Measurements from ENCODE around the gene NLRP7.
"Not testable (repeated sequence)": the region's sequence is repeated elsewhere in the genome, so short reads cannot be mapped to it uniquely, and the experiment has no call there.

The NLRP7 gene

DNA sequence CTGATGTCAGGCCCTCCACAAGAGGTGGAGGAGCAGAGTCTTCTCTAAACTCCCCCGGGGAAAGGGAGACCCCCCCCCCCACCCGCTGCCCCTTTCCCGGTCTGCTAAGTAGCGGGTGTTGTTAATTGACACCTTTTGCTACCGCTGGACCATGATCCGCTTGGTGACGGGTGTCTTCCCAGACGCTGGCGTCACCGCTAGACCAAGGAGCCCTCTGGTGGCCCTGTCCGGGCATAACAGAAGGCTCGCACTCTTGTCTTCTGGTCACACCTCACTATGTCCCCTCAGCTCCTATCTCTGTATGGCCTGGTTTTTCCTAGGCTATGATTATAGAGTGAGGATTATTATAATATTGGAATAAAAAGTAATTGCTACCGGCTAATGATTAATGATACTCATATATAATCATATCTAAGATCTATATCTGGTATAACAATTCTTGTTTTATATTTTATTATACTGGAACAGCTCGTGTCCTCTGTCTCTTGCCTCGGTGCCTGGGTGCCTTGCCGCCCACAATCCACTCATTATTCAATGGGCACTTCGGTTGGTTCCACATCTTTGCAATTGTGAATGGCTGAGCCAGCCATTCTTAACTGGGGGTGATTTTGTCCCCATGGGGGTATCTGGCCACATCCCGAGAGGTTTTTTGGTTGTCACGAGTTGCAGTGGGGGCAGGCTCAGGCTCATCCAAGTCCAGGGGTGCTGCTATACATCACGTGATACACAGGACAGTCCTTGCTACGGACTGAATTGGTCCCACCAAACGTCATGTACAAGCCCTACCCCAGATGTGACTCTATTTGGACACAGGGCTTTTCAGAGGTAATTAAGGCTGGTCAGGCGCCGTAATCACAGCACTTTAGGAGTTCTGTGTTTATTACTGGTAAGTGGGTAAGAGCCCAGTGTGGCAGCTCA is 27.4 kb downstream of the NLRP7 start:
- not testable (repeated sequence) for DNase-seq (ENCODE audit: low spot score)

DNA sequence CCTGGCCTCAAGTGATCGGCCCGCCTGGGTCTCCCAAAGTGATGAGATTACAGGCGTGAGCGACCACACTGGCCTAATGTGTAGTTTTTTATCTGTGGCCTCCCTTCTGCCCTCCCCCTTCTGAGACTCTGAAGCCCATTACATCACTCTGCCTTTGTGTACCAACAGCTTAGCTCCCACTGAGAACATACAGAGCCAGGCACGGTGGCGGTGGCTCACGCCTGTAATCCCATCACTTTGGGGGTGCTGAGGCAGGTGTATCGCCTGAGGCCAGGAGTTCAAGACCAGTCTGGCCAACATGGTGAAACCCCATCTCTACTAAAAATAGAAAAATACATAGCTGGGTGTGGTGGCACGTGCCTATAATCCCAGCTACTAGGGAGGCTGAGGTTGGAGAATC is 28.8 kb downstream of the NLRP7 start:
- DNase-seq (ENCODE audit: low spot score), result no peak

DNA sequence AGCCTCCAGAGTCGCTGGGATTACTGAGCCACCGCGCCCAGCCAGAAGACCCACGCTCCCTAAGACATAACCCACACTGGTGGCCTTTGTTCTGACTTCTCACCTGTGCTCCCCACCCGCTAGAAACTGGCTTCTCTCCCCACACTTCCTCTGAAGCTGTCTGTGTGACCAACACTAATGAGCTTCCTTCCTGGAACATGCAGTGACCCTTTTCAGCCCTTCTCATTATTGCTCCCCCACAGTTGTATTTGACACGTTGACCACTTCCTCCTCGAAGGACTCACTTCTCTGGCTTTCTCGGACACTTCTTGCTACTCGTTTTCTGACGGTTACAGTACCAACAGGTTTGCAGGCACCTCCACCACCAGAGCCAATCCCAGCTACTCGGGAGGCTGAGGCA is 30.5 kb downstream of the NLRP7 start:
- no peak for DNase-seq (ENCODE audit: low spot score)

DNA sequence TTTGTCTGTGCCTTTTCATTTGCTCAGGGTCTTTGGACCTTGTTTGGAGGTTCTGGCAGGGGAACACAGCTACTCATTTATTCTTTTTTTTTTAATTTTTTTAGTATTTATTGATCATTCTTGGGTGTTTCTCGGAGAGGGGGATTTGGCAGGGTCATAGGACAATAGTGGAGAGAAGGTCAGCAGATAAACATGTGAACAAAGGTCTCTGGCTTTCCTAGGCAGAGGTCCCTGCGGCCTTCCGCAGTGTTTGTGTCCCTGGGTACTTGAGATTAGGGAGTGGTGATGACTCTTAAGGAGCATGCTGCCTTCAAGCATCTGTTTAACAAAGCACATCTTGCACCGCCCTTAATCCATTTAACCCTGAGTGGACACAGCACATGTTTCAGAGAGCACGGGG is 39.4 kb downstream of the NLRP7 start:
- not testable (repeated sequence) for DNase-seq (ENCODE audit: low spot score)

DNA sequence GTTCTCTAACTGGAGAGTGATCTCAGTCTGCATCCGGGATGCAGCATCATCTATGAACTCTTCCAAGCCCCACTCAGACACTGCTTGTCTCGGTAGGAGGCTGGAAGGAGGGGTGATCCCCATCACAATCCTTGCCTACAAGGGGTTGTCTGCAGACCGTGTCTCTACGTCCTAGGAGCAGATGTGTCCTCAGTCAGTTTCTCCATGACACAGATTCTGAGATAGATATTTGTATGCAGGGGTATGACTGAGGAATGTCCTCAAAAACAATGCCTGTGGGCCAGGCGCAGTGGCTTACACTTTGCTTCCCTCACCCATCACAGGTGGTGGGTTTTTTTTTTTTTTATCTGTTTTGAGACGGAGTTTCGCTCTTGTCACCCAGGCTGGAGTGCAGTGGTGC is 40.5 kb downstream of the NLRP7 start:
- DNase-seq (ENCODE audit: low spot score), result no peak

DNA sequence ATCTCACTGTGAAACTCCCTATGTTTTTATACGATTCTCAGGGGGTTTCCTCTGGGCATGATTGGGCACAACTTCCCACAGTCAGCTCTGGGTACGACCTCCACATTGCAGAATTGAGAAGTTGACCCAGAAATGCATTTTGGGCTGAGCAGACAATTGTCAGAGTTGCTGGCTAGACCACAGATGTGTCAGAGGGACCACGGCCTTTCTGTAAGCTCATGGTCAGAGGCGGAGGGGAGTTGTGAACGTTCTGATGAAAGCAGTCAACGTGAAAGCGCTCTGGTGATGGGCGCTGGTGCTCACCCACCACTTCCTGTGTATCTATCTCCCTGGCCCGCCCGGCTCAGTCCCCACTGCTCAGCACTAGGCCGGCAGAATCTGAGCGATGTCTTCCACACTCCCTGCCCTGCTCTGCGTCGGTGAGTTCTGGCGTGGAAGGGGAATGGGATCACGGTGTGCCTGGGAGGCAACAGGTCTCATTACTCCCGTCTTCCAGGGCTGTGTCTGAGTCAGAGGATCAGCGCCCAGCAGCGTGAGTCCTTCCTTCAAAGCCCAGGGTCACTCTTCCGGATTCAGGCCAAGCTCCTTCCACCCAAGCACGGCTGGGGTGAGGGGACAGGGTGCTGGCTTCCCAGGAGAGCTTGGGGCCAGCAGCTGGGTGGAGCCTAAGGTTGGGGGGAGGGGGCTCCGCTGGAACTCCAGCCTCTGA is 41.4 kb downstream of the NLRP7 start, which contains the start of gene NCR1:
Gene NCR1 (plus strand): TSS at position 346 of the 709 bp plus-strand sequence. CDS start 40 bp downstream, at position 386.
- DNase-seq (ENCODE audit: low spot score), result no peak

DNA sequence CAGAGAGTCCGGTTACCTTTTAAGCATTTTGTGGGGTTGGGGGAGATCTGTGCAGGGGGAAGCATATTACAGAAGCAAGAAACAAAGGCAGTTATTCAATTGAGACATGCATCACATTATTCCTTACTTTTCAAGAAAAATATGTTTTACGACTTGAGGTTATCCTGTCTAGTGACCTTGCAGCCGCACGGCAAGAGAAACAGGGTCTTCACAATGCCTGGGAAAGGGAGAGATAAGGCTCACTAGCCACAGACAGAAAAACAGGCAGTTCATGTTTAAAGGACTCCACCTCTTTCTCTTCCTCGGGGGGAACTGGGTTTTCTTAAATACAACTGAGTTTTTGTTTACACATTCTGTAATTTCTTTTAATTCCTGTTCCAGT is 41.9 kb downstream of the NLRP7 start:
- DNase-seq (ENCODE audit: low spot score), result no peak

DNA sequence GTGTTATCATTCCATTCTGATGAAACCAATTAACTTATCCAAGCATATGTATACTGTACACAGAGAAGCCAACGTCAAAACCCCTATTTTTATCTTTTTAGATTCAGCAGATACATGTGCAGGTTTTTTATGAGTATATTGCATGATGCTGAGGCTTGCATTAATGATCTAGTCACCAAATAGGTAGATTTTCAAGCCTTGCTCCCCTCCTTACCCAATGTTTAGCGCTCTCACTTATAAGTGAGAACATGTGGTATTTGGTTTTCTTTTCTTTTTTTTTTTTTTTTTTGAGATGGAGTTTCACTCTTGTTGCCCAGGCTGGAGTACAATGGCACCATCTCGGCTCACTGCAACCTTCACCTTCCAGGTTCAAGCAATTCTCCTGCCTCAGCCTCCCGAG is 43.1 kb downstream of the NLRP7 start:
- not testable (repeated sequence) for DNase-seq (ENCODE audit: low spot score)

DNA sequence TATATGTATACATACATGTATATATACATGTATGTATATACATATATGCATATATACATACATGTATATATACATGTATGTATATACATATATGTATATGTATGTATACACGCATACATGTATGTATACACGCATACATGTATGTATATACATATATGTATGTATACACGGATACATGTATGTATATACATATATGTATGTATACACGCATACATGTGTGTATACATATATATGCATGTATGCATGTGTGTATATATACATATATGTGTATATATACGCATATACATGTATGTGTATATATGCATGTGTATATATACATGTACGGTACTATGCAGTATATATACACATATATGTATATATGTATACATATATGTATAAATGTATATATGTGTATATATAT is 44.0 kb downstream of the NLRP7 start:
- DNase-seq (ENCODE audit: low spot score), result no peak

DNA sequence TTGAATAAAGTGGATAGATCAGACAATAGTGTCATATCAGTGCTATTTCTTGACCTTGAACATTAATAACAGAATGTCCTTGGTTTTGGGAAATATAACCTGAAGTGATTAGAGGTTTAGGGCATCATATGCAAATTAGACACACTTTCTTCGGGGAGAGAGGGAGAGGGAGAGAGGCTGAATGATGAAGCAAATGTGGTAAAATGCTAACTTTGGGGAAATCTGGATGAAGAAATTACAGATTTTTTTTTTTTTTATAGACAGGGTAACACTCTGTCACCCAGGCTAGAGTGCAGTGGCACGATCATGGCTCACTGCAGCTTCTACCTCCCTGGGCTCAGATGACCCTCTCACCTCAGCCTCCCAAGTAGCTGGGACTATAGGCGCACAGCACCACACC is 45.3 kb downstream of the NLRP7 start:
- no peak for DNase-seq (ENCODE audit: low spot score)

DNA sequence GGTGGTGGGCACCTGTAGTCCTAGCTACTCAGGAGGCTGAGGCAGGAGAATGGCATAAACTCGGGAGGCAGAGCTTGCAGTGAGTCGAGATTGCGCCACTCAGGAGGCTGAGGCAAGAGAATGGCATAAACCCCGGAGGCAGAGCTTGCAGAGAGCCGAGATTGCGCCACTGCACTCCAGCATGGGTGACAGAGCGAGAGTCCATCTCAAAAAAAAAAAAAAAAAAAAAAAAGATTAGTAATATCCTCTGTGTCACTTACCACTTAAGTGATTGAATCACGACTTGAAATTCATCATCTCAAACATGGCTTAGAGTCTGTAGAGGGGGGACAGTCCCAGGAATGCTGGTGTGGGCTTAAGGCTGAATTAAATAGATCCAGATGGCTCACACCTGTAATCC is 46.2 kb downstream of the NLRP7 start:
- DNase-seq (ENCODE audit: low spot score), result not testable (repeated sequence)

DNA sequence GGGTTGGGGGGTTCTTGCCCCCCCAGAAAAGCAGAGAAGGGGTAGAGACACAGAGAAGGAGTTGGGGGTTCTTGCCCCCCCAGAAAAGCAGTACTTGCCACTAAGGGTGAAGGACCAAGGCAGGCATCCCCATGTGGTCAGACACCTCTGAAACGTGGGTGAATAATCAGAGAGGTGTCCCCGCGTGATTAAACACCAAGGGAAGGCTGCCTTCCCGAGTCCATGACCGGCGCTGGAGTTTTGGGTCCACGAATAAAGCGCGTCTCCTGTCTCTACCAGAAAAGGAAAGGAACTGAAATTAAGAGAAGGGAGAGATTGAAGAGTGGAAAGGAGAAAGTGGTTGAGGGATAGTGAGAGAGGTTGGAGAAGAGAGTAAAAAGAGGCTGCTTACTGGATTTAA is 47.7 kb downstream of the NLRP7 start:
- DNase-seq (ENCODE audit: low spot score), result not testable (repeated sequence)

DNA sequence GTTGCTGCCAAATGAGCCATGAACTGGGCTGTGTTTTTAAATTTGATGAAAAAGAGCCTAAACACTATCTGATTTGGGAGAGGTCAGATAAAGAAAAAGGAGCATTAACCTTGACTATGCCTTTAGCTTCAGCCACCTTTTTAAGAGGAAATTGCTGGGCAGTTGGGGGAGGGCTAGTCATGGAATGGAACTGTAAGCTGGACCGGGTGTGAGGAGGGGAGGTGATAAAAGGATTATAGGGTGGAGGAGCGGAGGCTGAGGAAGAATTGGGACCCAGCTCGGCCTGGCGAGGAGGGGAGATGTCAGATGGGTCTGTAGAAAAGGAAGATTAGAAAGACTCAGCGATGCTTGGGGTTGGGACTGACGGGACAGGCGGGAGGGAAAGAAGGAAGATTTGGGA is 48.6 kb downstream of the NLRP7 start:
- not testable (repeated sequence) for DNase-seq (ENCODE audit: low spot score)

DNA sequence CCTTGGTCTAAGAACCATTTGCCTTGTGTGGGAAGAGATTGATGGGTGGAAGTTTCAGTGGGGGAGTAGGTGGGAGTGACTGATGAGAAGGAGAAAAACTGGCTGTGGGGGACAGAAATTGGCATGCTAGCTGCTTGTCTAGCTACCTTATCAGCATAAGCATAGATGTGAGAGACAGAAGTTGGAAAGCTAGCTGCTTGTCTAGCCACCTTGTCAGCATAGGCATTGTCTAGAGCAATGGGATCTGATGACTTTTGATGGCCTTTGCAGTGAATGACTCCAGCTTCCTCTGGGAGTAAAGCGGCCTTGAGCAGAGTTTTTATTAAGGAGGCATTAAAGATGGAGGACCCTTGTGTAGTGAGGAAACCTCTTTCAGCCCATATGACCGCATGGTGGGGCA is 51.3 kb downstream of the NLRP7 start:
- no peak for DNase-seq (ENCODE audit: low spot score)

DNA sequence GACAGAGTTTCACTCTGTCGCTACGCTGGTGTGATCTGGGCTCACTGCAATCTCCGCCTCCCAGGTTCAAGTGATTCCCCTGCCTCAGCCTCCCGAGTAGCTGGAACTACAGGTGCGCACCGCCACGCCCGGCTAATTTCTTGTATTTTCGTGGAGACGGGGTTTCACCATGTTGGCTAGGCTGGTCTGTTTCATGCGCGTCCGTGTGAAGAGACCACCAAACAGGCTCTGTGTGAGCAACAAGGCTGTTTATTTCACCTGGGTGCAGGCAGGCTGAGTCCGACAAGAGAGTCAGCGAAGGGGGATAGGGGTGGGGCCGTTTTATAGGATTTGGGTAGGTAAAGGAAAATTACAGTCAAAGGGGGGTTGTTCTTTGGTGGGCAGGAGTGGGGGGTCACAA is 53.2 kb downstream of the NLRP7 start:
- not testable (repeated sequence) for DNase-seq (ENCODE audit: low spot score)

DNA sequence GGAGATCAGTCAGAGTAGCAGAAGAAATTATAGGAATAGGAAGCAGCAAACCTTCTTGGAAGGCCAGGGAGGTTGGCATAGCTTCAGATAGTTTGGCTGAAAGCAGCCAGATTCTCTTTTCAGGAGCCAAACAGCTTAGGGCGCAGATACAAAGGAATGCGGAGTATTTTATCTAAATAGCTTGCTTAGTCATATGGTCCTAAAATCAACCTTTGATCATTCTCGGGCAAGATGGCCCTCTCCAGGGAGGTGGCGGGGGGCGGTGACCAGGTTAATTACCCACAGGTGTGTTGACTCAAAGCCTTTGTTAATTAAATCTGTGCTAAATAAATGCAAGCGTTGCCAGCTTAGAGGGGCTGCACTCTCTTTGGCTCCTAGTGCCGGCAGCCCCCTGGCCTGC is 53.9 kb downstream of the NLRP7 start:
- peak; percentile 64 for DNase-seq (ENCODE audit: low spot score)

DNA sequence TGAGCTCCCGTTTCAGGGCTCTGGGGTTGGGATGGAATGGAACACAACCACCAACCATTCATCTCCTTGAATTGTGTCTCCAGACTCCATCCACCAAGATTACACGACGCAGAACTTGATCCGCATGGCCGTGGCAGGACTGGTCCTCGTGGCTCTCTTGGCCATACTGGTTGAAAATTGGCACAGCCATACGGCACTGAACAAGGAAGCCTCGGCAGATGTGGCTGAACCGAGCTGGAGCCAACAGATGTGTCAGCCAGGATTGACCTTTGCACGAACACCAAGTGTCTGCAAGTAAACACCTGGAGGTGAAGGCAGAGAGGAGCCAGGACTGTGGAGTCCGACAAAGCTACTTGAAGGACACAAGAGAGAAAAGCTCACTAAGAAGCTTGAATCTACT is 57.8 kb downstream of the NLRP7 start:
- DNase-seq (ENCODE audit: low spot score), result no peak

DNA sequence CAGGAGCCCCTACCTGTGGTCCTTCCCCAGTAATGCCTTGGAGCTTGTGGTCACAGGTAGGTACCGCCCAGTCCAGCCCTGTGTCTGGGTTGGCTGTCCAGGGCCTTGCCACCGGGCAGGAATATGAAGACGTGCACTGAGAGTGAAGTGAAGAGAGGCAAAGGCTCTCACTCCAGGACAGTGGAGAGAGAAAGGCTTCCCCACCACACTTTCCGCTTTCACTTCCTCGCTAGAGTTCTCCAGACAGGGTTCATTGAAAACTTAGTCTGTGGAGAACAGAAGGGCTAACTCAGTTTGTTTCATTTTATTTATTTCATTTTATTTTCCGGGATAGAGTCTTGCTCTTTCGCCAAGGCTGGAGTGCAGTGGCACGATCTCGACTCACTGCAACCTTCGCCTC is 59.1 kb downstream of the NLRP7 start:
- no peak for DNase-seq (ENCODE audit: low spot score)

DNA sequence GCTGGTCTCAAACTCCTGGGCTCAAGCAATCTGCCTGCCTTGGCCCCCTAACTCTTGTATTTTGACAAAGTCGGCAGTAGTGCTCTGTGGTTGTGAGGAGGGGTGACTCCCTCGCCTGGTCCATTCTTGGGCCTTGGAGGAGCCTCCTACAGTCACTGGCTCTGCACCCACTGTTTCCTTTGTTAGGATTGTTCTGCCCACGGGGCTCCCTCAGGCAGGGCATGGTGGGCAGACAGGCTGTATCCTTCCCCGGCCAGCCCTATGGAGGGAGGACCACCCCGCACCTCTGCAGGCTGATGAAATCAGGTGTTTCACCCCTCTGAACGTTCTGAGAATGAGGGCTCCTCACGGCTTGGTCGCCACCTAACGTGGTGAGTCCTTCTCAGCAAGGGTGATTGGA is 64.1 kb downstream of the NLRP7 start:
- no peak for DNase-seq (ENCODE audit: low spot score)

DNA sequence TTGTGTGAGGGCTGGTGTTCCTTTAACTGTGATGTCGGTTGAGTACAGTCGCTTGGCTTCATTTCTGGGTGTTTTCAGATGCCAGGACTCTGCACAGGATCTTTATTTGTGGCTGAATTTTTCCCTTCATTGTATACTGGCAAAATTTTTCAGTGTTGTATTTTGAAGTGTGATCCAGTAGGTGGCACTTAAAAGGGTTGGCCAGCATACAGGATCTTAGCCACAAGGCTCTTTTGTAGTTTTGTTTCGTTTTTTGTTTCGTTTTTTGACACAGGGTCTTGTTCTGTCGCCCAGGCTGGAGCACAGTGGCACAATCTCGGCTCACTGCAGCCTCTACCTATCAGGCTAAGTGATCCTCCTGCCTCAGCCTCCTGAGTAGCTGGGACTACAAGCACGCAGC is 64.6 kb downstream of the NLRP7 start:
- DNase-seq (ENCODE audit: low spot score), result peak; percentile 39

DNA sequence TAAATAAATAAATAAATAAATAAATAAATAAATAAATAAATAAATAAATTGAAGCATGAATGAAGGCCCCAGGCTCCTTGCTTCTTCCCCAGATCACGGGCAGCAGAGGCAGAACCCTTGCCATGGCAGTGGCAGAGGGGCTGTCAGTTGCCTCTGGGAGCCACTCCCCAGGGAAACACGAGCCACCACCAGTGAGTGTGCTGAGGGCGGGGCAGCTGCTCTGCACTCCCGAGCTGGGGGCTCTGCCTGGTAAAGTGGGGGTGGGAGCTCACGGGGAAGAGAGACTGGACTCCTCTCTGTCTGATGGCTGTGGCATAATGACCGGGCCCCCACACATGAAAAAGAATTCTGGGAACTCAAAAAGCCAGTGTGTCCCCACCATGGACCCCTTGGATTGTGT is 65.4 kb downstream of the NLRP7 start:
- DNase-seq (ENCODE audit: low spot score), result no peak

DNA sequence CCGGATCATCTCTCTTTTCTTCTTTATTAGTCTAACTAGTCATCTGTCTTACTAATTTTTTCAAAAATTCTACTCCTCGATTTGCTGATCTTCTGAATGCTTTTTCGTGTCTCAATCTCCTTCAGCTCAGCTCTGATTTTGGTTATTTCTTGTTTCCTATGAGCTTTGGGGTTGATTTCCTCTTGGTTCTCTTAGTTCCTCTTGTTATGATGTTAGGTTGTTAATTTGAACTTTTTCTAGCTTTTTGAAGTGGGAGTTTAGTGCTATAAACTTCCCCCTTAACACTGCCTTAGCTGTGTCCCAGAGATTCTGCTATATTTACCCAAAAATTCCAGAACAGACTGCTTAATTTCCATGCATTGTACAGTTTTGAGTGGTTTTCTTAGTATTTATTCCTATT is 69.9 kb downstream of the NLRP7 start:
- DNase-seq (ENCODE audit: low spot score), result no peak

DNA sequence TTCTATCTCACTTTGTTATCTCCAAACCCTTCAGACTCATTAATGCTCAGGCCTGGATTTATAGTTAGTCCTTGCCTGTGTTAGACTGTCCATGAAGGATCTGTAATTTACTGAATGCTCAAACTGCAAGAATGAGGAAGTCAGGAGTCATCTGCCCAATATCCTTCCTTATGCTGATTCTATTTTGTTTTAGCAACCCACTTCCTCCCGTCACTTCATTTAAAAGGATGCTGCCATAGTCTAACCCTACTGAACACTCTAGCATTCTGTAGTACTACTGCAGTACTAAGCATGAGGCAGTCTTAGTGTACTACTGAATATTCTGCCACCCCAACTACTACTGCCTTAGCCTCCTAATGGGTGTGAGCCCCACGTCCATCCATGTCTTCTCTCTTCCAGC is 71.8 kb downstream of the NLRP7 start:
- no peak for DNase-seq (ENCODE audit: low spot score)
